ENCODE measurements around the gene S100B.

The S100B gene

DNA sequence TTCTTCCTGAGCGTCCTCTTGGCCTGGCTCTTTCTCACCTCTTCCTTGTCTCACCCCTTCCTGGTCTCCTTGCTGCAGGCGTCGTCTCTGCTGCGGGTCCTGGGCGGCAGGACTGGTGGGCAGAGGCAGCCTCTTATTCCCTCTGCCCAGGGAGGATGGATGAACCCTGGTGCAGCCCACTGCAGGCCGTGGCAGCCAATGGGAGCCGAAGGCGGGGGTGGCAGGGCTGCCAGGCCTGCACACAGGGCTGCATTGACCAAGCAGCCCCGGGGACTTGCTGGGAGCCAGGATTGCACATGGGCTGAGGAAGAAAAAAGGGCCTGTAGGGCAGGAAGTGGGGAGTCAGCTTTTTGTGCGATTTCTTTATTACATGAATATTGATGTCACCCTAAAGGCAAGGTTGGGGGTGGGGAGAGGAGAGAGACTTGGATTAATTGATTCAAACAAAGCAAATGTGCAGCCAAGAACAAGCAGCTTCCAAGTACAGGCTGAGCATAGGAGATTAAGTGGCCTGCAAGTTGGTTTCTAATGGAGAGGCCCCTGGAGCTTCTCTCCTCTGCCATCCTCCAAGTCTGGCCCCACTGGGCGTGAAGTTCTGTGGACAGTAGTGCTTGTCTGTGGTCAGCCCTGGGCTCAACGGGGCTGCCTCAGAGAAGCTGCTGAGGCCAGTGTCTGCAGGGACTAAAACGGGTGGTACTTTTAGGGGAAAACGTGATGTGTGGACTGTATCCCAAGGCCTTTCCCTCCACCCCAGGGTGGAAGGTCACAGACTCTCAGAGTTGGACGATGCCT, at the start of gene S100B:
S100B (minus strand) TSS at position 108 of the 792 bp plus-strand sequence. CDS start 2,667 bp downstream, outside the sequence.
- Histone ChIP-seq H3K4me1 (ENCODE audit: insufficient read depth, low read length) (peaks cover 16% of the 10 kb centered on the region), H3K9me3 (ENCODE audit: insufficient read depth, low read length, severe bottlenecking) (no peaks in the 10 kb centered on the region), H3K36me3 (ENCODE audit: insufficient read depth, low read length) (no peaks in the 10 kb centered on the region), H3K27ac (ENCODE audit: low read length) (no peak within 1 kb of the TSS), H3K9ac (ENCODE audit: low read depth, low read length) (no peak within 1 kb of the TSS), H2AFZ (ENCODE audit: low read depth, low read length) (no peak within 1 kb of the TSS; the same call in 1 of the 2 replicates), H3K4me2 (ENCODE audit: insufficient read depth, low read length) (no peak within 1 kb of the TSS), H4K20me1 (ENCODE audit: insufficient read depth, low read length) (no peaks in the 10 kb centered on the region), H3K79me2 (ENCODE audit: insufficient read depth, low read length) (no peaks in the 10 kb centered on the region), H3K27me3 (ENCODE audit: insufficient read depth, low read length, poor library complexity) (no peaks in the 10 kb centered on the region), H3K4me3 (ENCODE audit: low read depth in 1 of 2, low read length in 2 of 2) (no peak within 1 kb of the TSS)
- no peak for TF ChIP-seq EZH2 (IDR thresholded peaks at IDR 0.05; ENCODE audit: borderline replicate concordance, low read depth, low read length, severe bottlenecking)
- TF ChIP-seq, protein P1, sequence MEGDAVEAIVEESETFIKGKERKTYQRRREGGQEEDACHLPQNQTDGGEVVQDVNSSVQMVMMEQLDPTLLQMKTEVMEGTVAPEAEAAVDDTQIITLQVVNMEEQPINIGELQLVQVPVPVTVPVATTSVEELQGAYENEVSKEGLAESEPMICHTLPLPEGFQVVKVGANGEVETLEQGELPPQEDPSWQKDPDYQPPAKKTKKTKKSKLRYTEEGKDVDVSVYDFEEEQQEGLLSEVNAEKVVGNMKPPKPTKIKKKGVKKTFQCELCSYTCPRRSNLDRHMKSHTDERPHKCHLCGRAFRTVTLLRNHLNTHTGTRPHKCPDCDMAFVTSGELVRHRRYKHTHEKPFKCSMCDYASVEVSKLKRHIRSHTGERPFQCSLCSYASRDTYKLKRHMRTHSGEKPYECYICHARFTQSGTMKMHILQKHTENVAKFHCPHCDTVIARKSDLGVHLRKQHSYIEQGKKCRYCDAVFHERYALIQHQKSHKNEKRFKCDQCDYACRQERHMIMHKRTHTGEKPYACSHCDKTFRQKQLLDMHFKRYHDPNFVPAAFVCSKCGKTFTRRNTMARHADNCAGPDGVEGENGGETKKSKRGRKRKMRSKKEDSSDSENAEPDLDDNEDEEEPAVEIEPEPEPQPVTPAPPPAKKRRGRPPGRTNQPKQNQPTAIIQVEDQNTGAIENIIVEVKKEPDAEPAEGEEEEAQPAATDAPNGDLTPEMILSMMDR (IDR thresholded peaks at IDR 0.05; ENCODE audit: borderline replicate concordance, extremely low read depth, low read length, poor library complexity, severe bottlenecking): no peak
- ATAC-seq (ENCODE audit: insufficient read depth, low read depth): no peak
- DNase-seq: no peak

DNA sequence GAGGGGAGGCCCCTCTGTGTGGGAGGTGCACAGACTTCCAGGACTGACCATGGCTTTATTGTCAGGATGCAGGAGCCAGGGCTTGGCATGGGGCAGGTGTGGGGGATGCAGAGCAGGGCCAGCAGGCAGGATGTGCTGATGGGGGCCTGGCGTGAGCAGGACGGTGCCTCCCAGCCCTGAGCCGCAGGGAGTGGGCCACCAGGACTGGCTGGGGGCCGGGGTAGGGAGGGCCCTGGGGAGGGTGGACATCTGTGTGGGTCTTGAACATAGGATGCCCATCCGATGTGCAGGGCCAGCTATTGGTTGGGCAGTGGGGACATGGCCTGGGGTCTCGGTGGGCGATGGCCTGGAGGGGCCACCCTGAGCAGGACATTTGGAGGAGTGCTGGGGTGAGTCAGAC, 46.2 kb upstream of the S100B start:
- no peak overlapping the region for H3K4me2 ChIP-seq (ENCODE audit: insufficient read depth, low read length)
- H3K79me2 ChIP-seq (ENCODE audit: insufficient read depth, low read length): peaks cover 7% of the 10 kb centered on the region
- H4K20me1 ChIP-seq (ENCODE audit: insufficient read depth, low read length): peaks cover 8% of the 10 kb centered on the region; the same call in 1 of the 2 replicates
- H3K9ac ChIP-seq (ENCODE audit: low read depth, low read length): no peak overlapping the region
- TF ChIP-seq EZH2 (IDR thresholded peaks at IDR 0.05; ENCODE audit: borderline replicate concordance, low read depth, low read length, severe bottlenecking): no peak
- TF ChIP-seq, protein P1 (IDR thresholded peaks at IDR 0.05; ENCODE audit: borderline replicate concordance, extremely low read depth, low read length, poor library complexity, severe bottlenecking): no peak
- no peak overlapping the region for H2AFZ ChIP-seq (ENCODE audit: low read depth, low read length)
- DNase-seq (no peak), ATAC-seq (ENCODE audit: insufficient read depth, low read depth) (no peak)
- peaks cover 97% of the 10 kb centered on the region for H3K36me3 ChIP-seq (ENCODE audit: insufficient read depth, low read length)
- no peaks in the 10 kb centered on the region for H3K27me3 ChIP-seq (ENCODE audit: insufficient read depth, low read length, poor library complexity)
- peaks cover 17% of the 10 kb centered on the region for H3K9me3 ChIP-seq (ENCODE audit: insufficient read depth, low read length, severe bottlenecking)
- no peaks in the 10 kb centered on the region for H3K4me1 ChIP-seq (ENCODE audit: insufficient read depth, low read length)
- H3K27ac ChIP-seq (ENCODE audit: low read length): no peak overlapping the region
- no peak overlapping the region for H3K4me3 ChIP-seq (ENCODE audit: low read depth in 1 of 2, low read length in 2 of 2)

DNA sequence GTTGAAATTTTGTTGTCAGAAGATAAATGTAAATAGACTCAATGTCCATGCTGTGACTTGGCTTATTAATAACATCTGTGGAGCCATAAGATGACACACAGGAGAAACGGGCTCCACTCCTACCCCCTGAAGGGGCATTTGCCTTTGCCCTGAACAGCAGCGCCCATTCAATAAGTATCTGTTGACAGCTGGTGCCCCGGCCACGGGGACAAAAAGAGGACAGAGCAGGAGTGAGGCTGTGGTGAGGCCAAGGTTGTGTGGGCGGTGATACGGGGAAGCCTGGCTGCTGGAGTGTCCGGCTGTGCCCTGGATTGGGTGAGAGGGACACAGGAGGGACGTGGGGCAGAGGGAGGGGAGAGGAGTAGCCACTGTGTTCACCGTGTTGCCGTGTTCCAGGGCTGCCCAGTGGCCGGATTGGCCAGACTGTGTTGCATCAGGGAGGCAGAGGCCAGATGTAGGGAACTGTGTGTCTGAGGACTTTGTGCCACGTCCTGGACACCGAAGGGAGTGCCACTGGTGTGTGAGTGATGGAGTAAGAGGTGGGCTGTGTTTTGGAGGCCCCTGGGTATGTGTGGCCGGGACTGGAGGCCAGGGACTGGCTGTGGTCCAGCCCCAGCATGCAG, 45.7 kb upstream of the S100B start:
- no peak overlapping the region for H3K4me3 ChIP-seq (ENCODE audit: low read depth in 1 of 2, low read length in 2 of 2)
- ATAC-seq (ENCODE audit: insufficient read depth, low read depth) (no peak), DNase-seq (no peak)
- TF ChIP-seq EZH2 (IDR thresholded peaks at IDR 0.05; ENCODE audit: borderline replicate concordance, low read depth, low read length, severe bottlenecking): no peak
- TF ChIP-seq, protein P1 (IDR thresholded peaks at IDR 0.05; ENCODE audit: borderline replicate concordance, extremely low read depth, low read length, poor library complexity, severe bottlenecking): no peak
- H4K20me1 ChIP-seq (ENCODE audit: insufficient read depth, low read length): peaks cover 8% of the 10 kb centered on the region; the same call in 1 of the 2 replicates
- peaks cover 17% of the 10 kb centered on the region for H3K9me3 ChIP-seq (ENCODE audit: insufficient read depth, low read length, severe bottlenecking)
- H3K4me2 ChIP-seq (ENCODE audit: insufficient read depth, low read length): no peak overlapping the region
- H3K79me2 ChIP-seq (ENCODE audit: insufficient read depth, low read length): peaks cover 7% of the 10 kb centered on the region
- no peaks in the 10 kb centered on the region for H3K27me3 ChIP-seq (ENCODE audit: insufficient read depth, low read length, poor library complexity)
- no peak overlapping the region for H2AFZ ChIP-seq (ENCODE audit: low read depth, low read length)
- H3K9ac ChIP-seq (ENCODE audit: low read depth, low read length): no peak overlapping the region
- no peaks in the 10 kb centered on the region for H3K4me1 ChIP-seq (ENCODE audit: insufficient read depth, low read length)
- no peak overlapping the region for H3K27ac ChIP-seq (ENCODE audit: low read length)
- H3K36me3 ChIP-seq (ENCODE audit: insufficient read depth, low read length): peaks cover 98% of the 10 kb centered on the region

All from DND-41 (cell line).